Uterus (tissue), 4 donors: ENCODE measurements around the gene KYNU. TPM values are rescaled to one million over a fixed set of nuclear protein-coding genes. Genes with fewer than 3 reads are reported as not detected.
"Not testable (repeated sequence)": the region's sequence is repeated elsewhere in the genome, so short reads cannot be mapped to it uniquely, and the experiment has no call there.

ENCODE experiments used
- DNase-seq, 2 donors: peaks; one replicate each; pipeline ENCODE4 v3.0.0-alpha.2; 2019 to 2020
- H3K27ac ChIP-seq, 2 donors: fragments of 200-600 bp; sonication (generic); 1 replicate in 1 of 2; 2 replicates in 1 of 2; pipeline ENCODE4 v1.5.1; 2016 to 2018
- H3K27me3 ChIP-seq, 2 donors: fragments of 200-600 bp; sonication (generic); one replicate each; pipeline ENCODE4 v1.5.1; 2018 to 2019; ENCODE audit warnings: control low read depth in 1 of 2
- H3K36me3 ChIP-seq, 2 donors: fragments of 200-600 bp; sonication (generic); one replicate each; pipeline ENCODE4 v1.5.1; 2019; ENCODE audit warnings: control low read depth in 1 of 2
- H3K4me1 ChIP-seq, 2 donors: fragments of 200-600 bp; sonication (generic); one replicate each; pipeline ENCODE4 v1.5.1; 2018 to 2019; ENCODE audit warnings: control low read depth in 1 of 2
- H3K4me3 ChIP-seq, 2 donors: fragments of 200-600 bp; sonication (generic); 1 replicate in 1 of 2; 2 replicates in 1 of 2; pipeline ENCODE4 v1.5.1; 2018 to 2019; ENCODE audit warnings: mild to moderate bottlenecking in 1 of 2
- H3K9me3 ChIP-seq, 2 donors: fragments of 200-600 bp; sonication (generic); one replicate each; pipeline ENCODE4 v1.5.1; 2019; ENCODE audit warnings: control low read depth in 1 of 2
- POLR2A ChIP-seq, 2 donors: fragments of 450-650 bp; IDR thresholded peaks; one replicate each; pipeline ENCODE4 v1.6.1; 2016; ENCODE audit warnings: antibody characterized with exemption in 2 of 2, mild to moderate bottlenecking in 1 of 2, moderate library complexity in 1 of 2
- intact Hi-C: fragments of 100-400 bp; cut with DNase I; formaldehyde crosslinking; loops from one replicate; pipeline ENCODE4 v1.15.1; 2023; ENCODE audit warnings: low total_unique reads
- total RNA-seq, 4 donors: library from RNA; depleted of rRNA in 3 of 4; stranded (reverse); fragments of >200 nt in 3 of 4; gene quantifications; one replicate each; pipeline versions ENCODE4 v1.1.0 to v1.2.4, GENCODE V29; 2014 to 2023
- TF ChIP-seq, protein P1 (sequence below), 4 experiments: fragments of 200-600 bp in 2 of 4; fragments of 450-650 bp in 2 of 4; sonication (generic) in 2 of 4; IDR thresholded peaks; one replicate each; pipeline ENCODE4 v1.5.1; 2016 to 2019; ENCODE audit warnings: antibody characterized with exemption in 4 of 4, mild to moderate bottlenecking in 2 of 4, moderate library complexity in 1 of 4
- donor health status: DM: yes; HTN: yes; CAD: no.

The KYNU gene
- total RNA-seq, 4 donors from 2014 or later: 1.9 to 5.3 (median 2.1) TPM; not detected in 1

DNA sequence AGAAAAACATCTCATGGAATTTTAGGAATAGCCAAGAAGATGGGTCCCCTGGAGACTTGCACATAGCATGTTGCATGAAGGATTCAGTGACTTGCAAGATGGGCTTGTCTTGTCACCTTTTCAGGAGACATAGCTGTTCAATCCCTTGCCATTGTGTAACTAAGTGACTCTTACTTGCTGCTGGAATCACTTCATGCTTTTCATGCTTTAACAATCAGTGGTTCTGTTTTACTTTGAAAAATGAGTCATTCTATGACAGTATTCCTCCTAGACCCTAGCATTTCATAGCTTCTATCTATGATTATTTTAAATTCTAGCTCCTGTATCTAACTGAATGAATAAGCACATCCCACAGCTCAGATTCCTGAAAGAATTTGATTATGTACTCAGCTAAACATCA lies 2.8 kb downstream of the KYNU start:
- H3K9me3 ChIP-seq: no peaks in the 10 kb centered on the region
- no peaks in the 10 kb centered on the region for H3K36me3 ChIP-seq
- intact Hi-C loops: no loop called here
- H3K27ac ChIP-seq: no peak overlapping the region
- no peaks in the 10 kb centered on the region for H3K4me1 ChIP-seq
- no peak overlapping the region for H3K4me3 ChIP-seq
- H3K27me3 ChIP-seq: no peaks in the 10 kb centered on the region
- TF ChIP-seq POLR2A (IDR thresholded peaks at IDR 0.05): no peak
- TF ChIP-seq, protein P1, sequence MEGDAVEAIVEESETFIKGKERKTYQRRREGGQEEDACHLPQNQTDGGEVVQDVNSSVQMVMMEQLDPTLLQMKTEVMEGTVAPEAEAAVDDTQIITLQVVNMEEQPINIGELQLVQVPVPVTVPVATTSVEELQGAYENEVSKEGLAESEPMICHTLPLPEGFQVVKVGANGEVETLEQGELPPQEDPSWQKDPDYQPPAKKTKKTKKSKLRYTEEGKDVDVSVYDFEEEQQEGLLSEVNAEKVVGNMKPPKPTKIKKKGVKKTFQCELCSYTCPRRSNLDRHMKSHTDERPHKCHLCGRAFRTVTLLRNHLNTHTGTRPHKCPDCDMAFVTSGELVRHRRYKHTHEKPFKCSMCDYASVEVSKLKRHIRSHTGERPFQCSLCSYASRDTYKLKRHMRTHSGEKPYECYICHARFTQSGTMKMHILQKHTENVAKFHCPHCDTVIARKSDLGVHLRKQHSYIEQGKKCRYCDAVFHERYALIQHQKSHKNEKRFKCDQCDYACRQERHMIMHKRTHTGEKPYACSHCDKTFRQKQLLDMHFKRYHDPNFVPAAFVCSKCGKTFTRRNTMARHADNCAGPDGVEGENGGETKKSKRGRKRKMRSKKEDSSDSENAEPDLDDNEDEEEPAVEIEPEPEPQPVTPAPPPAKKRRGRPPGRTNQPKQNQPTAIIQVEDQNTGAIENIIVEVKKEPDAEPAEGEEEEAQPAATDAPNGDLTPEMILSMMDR (IDR thresholded peaks at IDR 0.05): no peak
- no peak for DNase-seq

DNA sequence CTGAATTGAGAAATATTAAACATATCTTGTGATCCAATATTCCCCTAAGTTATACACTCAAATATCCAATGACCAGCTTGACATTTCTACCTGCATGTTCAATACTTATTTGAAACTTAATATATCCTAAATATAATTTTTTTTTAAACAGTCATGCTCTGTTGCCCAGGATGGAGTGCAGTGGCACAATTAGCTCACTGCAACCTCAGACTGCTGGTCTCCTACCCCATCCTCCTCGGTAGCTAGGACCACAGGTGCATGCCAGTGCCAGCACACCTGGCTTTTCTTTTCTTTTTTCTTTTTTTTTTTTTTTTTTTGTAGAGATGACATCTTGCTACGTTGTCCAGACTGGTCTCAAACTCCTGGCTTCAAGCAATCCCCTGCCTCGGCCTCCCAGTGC lies 4.2 kb downstream of the KYNU start:
- Histone ChIP-seq H3K36me3 (no peaks in the 10 kb centered on the region), H3K9me3 (no peaks in the 10 kb centered on the region), H3K4me3 (no peak overlapping the region), H3K27ac (no peak overlapping the region), H3K27me3 (no peaks in the 10 kb centered on the region), H3K4me1 (no peaks in the 10 kb centered on the region)
- DNase-seq: no peak
- intact Hi-C loops: no loop called here
- TF ChIP-seq, protein P1 (IDR thresholded peaks at IDR 0.05): no peak
- TF ChIP-seq POLR2A (IDR thresholded peaks at IDR 0.05): no peak

DNA sequence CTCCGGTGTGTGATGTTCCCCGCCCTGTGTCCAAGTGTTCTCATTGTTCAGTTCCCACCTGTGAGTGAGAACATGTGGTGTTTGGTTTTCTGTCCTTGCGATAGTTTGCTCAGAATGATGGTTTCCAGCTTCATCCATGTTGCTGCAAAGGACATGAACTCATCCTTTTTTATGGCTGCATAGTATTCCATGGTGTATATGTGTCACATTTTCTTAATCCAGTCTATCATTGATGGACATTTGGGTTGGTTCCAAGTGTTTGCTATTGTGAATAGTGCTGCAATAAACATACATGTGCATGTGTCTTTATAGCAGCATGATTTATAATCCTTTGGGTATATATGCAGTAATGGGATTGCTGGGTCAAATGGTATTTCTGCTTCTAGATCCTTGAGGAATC lies 5.0 kb downstream of the KYNU start:
- H3K4me3 ChIP-seq, H3K4me1 ChIP-seq, H3K36me3 ChIP-seq, H3K9me3 ChIP-seq, H3K27ac ChIP-seq, H3K27me3 ChIP-seq, intact Hi-C loops, DNase-seq: not testable (repeated sequence)

DNA sequence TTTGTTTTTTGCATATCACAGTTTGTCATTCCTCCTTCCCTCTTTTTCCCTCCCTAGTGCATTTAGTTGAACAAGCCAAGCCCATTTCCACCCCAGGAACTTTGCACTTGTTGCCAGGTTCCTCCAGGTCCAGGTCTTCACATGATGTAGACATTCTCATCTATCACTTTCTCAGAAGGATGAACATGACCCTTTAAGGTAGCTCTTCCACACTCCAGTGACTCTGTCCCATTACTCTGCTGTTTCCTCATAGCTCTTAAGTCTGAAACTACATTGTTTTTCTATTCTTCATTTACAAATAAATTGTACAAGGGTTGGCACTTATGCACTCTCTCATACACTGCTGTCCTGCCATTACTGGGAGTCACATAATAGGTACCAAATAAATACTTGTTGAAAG lies 6.1 kb downstream of the KYNU start:
- no peak for DNase-seq
- Histone ChIP-seq H3K36me3 (no peaks in the 10 kb centered on the region), H3K27me3 (no peaks in the 10 kb centered on the region), H3K9me3 (no peaks in the 10 kb centered on the region), H3K27ac (no peak overlapping the region), H3K4me3 (no peak overlapping the region), H3K4me1 (no peaks in the 10 kb centered on the region)
- intact Hi-C loops: no loop called here
- TF ChIP-seq, protein P1 (IDR thresholded peaks at IDR 0.05): no peak
- TF ChIP-seq POLR2A (IDR thresholded peaks at IDR 0.05): no peak

DNA sequence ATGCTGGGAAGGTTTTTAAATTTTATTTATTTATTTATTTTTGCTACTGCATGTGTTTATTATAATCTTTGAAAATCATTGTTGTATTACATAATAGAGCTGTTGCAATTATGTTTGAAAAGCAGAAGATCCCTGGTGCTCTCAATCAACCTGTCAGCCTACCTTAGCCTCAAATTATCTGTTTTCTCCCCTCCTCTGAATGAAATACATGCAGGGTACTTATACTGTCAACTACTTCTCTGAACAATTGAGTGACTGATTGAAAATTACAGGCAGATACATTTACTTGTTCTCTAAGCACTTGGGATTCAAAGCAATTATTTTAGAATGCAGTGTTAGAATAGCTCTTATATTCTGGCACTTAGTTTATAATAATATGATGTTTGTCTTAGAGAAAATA lies 8.1 kb downstream of the KYNU start:
- intact Hi-C loops: no loop called here
- Histone ChIP-seq H3K27me3 (no peaks in the 10 kb centered on the region), H3K4me1 (no peaks in the 10 kb centered on the region), H3K27ac (no peak overlapping the region), H3K36me3 (no peaks in the 10 kb centered on the region), H3K4me3 (no peak overlapping the region), H3K9me3 (no peaks in the 10 kb centered on the region)
- TF ChIP-seq POLR2A (IDR thresholded peaks at IDR 0.05): no peak
- TF ChIP-seq, protein P1 (IDR thresholded peaks at IDR 0.05): no peak
- DNase-seq: no peak

DNA sequence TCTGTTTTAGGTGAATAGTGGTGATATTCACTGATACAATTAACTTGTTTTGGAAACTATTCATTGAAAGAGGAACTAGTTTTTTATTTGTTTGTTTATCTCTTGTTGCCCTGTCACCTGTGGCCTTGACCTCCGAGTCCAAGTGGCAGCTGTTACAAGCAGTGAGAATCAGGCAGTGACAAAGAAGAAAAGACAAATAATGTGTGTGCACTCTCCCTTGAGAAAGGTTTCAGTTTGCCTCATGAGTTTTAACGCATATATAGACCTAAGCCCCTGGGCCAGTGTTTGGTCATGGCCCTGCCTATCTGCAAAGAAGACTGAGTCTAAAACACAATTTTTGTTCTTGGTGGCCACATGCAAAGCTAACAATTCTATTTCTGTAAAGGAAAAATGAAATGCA lies 15.3 kb downstream of the KYNU start:
- H3K27me3 ChIP-seq: no peaks in the 10 kb centered on the region
- no peaks in the 10 kb centered on the region for H3K36me3 ChIP-seq
- TF ChIP-seq POLR2A (IDR thresholded peaks at IDR 0.05): no peak
- TF ChIP-seq, protein P1 (IDR thresholded peaks at IDR 0.05): no peak
- intact Hi-C loops: no loop called here
- H3K27ac ChIP-seq: no peak overlapping the region
- no peak overlapping the region for H3K4me3 ChIP-seq
- H3K9me3 ChIP-seq: no peaks in the 10 kb centered on the region
- no peak for DNase-seq
- H3K4me1 ChIP-seq: no peaks in the 10 kb centered on the region
